Measurements from ENCODE around the gene HLA-DOB. TPM values are rescaled to one million over a fixed set of nuclear protein-coding genes. Genes with fewer than 3 reads are reported as not detected.

HLA-DOB gene
- total RNA-seq (2021; ENCODE audit: unreplicated experiment): 0.64 TPM
- 1.1 and 1.3 TPM in 2 replicates for polyA plus RNA-seq (2012)
- Bru-seq, nascent RNA: percentile 50 among the genes with signal in this experiment
- percentile 71 among the genes with signal in this experiment for BruChase-seq, experiment 1, labeled RNA remaining after a 6-hour chase
- percentile 60 among the genes with signal in this experiment for BruChase-seq, experiment 2, labeled RNA remaining after a 2-hour chase
- long read RNA-seq: 0 reads

DNA sequence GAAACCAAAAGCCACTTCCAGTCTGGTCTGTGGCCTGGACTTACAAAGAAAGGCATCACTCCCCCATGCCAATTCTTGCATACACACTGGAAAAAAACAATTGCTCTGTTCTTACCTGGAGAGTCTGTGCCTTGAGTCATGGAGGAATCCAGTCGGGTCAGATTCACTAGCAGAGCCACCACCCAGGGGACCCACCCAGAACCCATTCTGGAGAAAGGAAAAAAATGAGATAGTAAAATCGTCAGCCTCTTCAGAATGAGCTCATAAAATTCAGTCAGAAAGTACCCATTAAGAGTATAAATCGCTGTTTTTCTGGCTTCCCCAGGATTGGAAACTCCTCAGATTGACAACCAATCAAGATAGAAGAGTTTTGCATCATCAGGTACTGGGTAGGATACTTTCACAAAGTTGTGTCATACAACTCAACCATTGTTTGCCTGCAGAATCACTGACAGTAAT is at the start of gene HLA-DOB:
TSS of gene HLA-DOB (minus strand) at position 257 of the 459 bp plus-strand sequence. CDS start at position 206, 51 bp downstream.
- no peak within 1 kb of the TSS for H3K27ac ChIP-seq (ENCODE audit: low read depth, low read length)
- BruUV-seq (replicated peaks): no TSS peak
- no peaks in the 10 kb centered on the region for H4K20me1 ChIP-seq (ENCODE audit: insufficient read depth)
- no peak within 1 kb of the TSS for H3K4me3 ChIP-seq (replicated peaks in 1 of 2; ENCODE audit: low read depth in 1 of 2, low read length in 2 of 2)
- no peaks in the 10 kb centered on the region; the same call in 1 of the 2 replicates for H3K9me2 ChIP-seq (ENCODE audit: insufficient read depth)
- no peaks in the 10 kb centered on the region for H3K36me3 ChIP-seq (ENCODE audit: control insufficient read depth in 1 of 2, insufficient read depth in 2 of 2, low read length in 2 of 2)
- H3K4me1 ChIP-seq (ENCODE audit: control insufficient read depth in 1 of 2, insufficient read depth in 2 of 2, low read length in 2 of 2): peaks cover 0 to 25% of the 10 kb centered on the region in 2 experiments; a peak in 2 of 4 replicates
- peak; percentile 80 for ATAC-seq
- ChIA-PET RAD21 (ENCODE audit: low non-redundant PET in 1 of 2, low total read pairs in 2 of 2, uncharacterized antibody in 2 of 2, unreplicated experiment in 2 of 2) (no interaction called here), CTCF (interaction anchor here (1.0 kb wide), 1 partner anchor 21 kb away, joined by 6 read pairs; the partner anchor contains the start of gene TAP2), POLR2A (interaction anchor here (0.6 to 1.0 kb wide), 2 partner anchors 9 to 62 kb away, joined by 3 read pairs; no protein-coding TSS in a partner anchor)
- no peak within 1 kb of the TSS for H3K9ac ChIP-seq (ENCODE audit: low read length)
- no peaks in the 10 kb centered on the region for H3K27me3 ChIP-seq (ENCODE audit: insufficient read depth, low read length)
- intact Hi-C loops (cut with micrococcal nuclease): no loop called here
- H2AFZ ChIP-seq (ENCODE audit: low read depth, low read length, poor library complexity, severe bottlenecking): no peak within 1 kb of the TSS
- peak within 1 kb of the TSS; percentile 34; the same call in 1 of the 2 replicates for H3K4me2 ChIP-seq (ENCODE audit: low read length)
- TF ChIP-seq ZFX (IDR thresholded peaks at IDR 0.05) (no peak), SRF (IDR thresholded peaks at IDR 0.05; ENCODE audit: low read depth) (no peak), JUND (IDR thresholded peaks at IDR 0.05) (no peak), SIN3A (IDR thresholded peaks at IDR 0.05; ENCODE audit: low read depth) (no peak)
- TF ChIP-seq, protein P1, sequence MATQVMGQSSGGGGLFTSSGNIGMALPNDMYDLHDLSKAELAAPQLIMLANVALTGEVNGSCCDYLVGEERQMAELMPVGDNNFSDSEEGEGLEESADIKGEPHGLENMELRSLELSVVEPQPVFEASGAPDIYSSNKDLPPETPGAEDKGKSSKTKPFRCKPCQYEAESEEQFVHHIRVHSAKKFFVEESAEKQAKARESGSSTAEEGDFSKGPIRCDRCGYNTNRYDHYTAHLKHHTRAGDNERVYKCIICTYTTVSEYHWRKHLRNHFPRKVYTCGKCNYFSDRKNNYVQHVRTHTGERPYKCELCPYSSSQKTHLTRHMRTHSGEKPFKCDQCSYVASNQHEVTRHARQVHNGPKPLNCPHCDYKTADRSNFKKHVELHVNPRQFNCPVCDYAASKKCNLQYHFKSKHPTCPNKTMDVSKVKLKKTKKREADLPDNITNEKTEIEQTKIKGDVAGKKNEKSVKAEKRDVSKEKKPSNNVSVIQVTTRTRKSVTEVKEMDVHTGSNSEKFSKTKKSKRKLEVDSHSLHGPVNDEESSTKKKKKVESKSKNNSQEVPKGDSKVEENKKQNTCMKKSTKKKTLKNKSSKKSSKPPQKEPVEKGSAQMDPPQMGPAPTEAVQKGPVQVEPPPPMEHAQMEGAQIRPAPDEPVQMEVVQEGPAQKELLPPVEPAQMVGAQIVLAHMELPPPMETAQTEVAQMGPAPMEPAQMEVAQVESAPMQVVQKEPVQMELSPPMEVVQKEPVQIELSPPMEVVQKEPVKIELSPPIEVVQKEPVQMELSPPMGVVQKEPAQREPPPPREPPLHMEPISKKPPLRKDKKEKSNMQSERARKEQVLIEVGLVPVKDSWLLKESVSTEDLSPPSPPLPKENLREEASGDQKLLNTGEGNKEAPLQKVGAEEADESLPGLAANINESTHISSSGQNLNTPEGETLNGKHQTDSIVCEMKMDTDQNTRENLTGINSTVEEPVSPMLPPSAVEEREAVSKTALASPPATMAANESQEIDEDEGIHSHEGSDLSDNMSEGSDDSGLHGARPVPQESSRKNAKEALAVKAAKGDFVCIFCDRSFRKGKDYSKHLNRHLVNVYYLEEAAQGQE (IDR thresholded peaks at IDR 0.05; ENCODE audit: low read depth): no peak
- TF ChIP-seq, protein P2, sequence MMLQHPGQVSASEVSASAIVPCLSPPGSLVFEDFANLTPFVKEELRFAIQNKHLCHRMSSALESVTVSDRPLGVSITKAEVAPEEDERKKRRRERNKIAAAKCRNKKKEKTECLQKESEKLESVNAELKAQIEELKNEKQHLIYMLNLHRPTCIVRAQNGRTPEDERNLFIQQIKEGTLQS (IDR thresholded peaks at IDR 0.05): no peak
- no peaks in the 10 kb centered on the region for H3K9me3 ChIP-seq (ENCODE audit: control insufficient read depth in 1 of 2, insufficient read depth in 1 of 2, low read depth in 1 of 2, low read length in 2 of 2)
- H3K79me2 ChIP-seq (ENCODE audit: insufficient read depth, low read length): no peaks in the 10 kb centered on the region
- DNase-seq (ENCODE audit: low read depth, low spot score): peak; percentile 40
